Adrenal gland (tissue), 12 donors: ENCODE data around the gene LYPD1. TPM values are rescaled to one million over a fixed set of nuclear protein-coding genes. Genes with fewer than 3 reads are reported as not detected.

Experiments
- DNase-seq, 7 donors: peaks; one replicate each; pipeline ENCODE4 v3.0.0-alpha.2; 2019 to 2020
- H3K27ac ChIP-seq, 5 donors: fragments of 200-600 bp; sonication (generic) in 4 of 5; 1 replicate in 3 of 5; 2 replicates in 2 of 5; pipeline versions ENCODE4 v1.5.1 to v1.8.0; 2016 to 2020; ENCODE audit warnings: mild to moderate bottlenecking in 1 of 5
- H3K27me3 ChIP-seq: fragments of 200-600 bp; 2 replicates; pipeline ENCODE4 v1.8.0; 2021
- H3K36me3 ChIP-seq, 2 donors: fragments of 200-600 bp; replicated peaks in 1 of 2; 1 replicate in 1 of 2; 2 replicates in 1 of 2; pipeline versions ENCODE4 v1.5.1 to v1.8.0; 2018 to 2022
- H3K4me1 ChIP-seq, 2 donors: fragments of 200-600 bp; replicated peaks in 1 of 2; 1 replicate in 1 of 2; 2 replicates in 1 of 2; pipeline versions ENCODE4 v1.5.1 to v1.8.0; 2018 to 2021
- H3K4me3 ChIP-seq, 4 donors: fragments of 200-600 bp; sonication (generic) in 3 of 4; one replicate each; pipeline ENCODE4 v1.5.1; 2016 to 2018
- H3K9me3 ChIP-seq, 3 donors: fragments of 200-600 bp; sonication (generic) in 1 of 3; replicated peaks in 1 of 3; 1 replicate in 2 of 3; 2 replicates in 1 of 3; pipeline versions ENCODE4 v1.5.1 to v1.8.0; 2016 to 2021
- CTCF ChIP-seq, 6 experiments: fragments of 450-650 bp in 4 of 6; fragments of 200-600 bp in 2 of 6; sonication (generic) in 1 of 6; IDR thresholded peaks; 1 replicate in 5 of 6; 2 replicates in 1 of 6; pipeline versions ENCODE4 v1.5.1 to v1.8.0; 2016 to 2021; ENCODE audit warnings: antibody characterized with exemption in 6 of 6, mild to moderate bottlenecking in 2 of 6, moderate library complexity in 1 of 6
- POLR2A ChIP-seq, 2 donors: fragments of 450-650 bp; IDR thresholded peaks; one replicate each; pipeline ENCODE4 v1.6.1; 2017; ENCODE audit warnings: antibody characterized with exemption in 2 of 2, mild to moderate bottlenecking in 2 of 2, moderate library complexity in 1 of 2
- WGBS, 4 donors: extraction: QIAGEN DNeasy Blood & Tissue Kit in 2 of 4; methylation state at CpG; one replicate each; pipeline versions ENCODE4 v1.1.5 to v1.1.7; 2013 to 2017; 5-methylcytosine and 5-hydroxymethylcytosine counted together
- intact Hi-C, 2 donors: fragments of 100-400 bp; cut with DNase I; formaldehyde crosslinking; loops; one replicate each; pipeline versions ENCODE4 v1.14.1 to v1.15.0; 2022 to 2023
- polyA plus RNA-seq, 3 donors: library from polyadenylated mRNA; stranded (reverse); fragments of 200-250 nt in 2 of 3; fragments of 350-450 nt in 1 of 3; fragmentation: Illumina TruSeq in 1 of 3; extraction: RNeasy Lipid Tissue Mini Kit (QIAGEN cat#74804) in 1 of 3; gene quantifications; one replicate each; pipeline ENCODE4 v1.2.3, GENCODE V29; 2013 to 2014
- total RNA-seq, 9 donors: library from RNA; depleted of rRNA in 4 of 9; stranded (reverse); fragments of >200 nt in 4 of 9; fragments of 120-200 nt in 1 of 9; fragmentation: NEBNext Ultra II Directional in 1 of 9; extraction: Animal tissue kit (Norgen Biotek cat#: 25700) in 1 of 9; gene quantifications; one replicate each; pipeline versions ENCODE4 v1.1.0 to v1.2.4, GENCODE V29; 2013 to 2023
- donor health status: healthy with polysubstance abuse.
- donor health status: Bipolar disorder and iron deficiency.
- donor health status: DM: yes; HTN: yes; CAD: no.
- donor health status: DM: no; HTN: no; CAD: no.
- donor health status: DM: no; HTN: no; CAD: no.
- donor health status: DM: yes; HTN: yes; CAD: no.

The LYPD1 gene
- total and polyA plus RNA-seq, 12 donors = 0.22 to 6.9 (median 0.80) TPM; not detected in 2

GRCh38 chr2:132597831-132598230 is 72.2 kb downstream of the LYPD1 start:
- Histone ChIP-seq H3K27me3 (no peaks in the 10 kb centered on the region), H3K4me1 (no peaks in the 10 kb centered on the region), H3K27ac (no peak overlapping the region), H3K9me3 (no peaks in the 10 kb centered on the region), H3K4me3 (no peak overlapping the region), H3K36me3 (no peaks in the 10 kb centered on the region)
- no peak for TF ChIP-seq POLR2A (IDR thresholded peaks at IDR 0.05)
- TF ChIP-seq CTCF (IDR thresholded peaks at IDR 0.05) = no peak
- WGBS, 4 donors = 78 to 100% (median 94%) methylated on average over 1 of the region's 1 CpG; no CpG with 5 or more reads in 1 of the 4 donors
- intact Hi-C loops = no loop called here
- DNase-seq = no peak

GRCh38 chr2:132597166-132597565 is 72.8 kb downstream of the LYPD1 start:
- H3K4me1 ChIP-seq = no peaks in the 10 kb centered on the region
- H3K36me3 ChIP-seq = no peaks in the 10 kb centered on the region
- no peak overlapping the region for H3K4me3 ChIP-seq
- DNase-seq = no peak
- TF ChIP-seq CTCF (IDR thresholded peaks at IDR 0.05) (no peak), POLR2A (IDR thresholded peaks at IDR 0.05) (no peak)
- H3K27me3 ChIP-seq = no peaks in the 10 kb centered on the region
- no peak overlapping the region for H3K27ac ChIP-seq
- no peaks in the 10 kb centered on the region for H3K9me3 ChIP-seq
- intact Hi-C loops = no loop called here

- H3K27ac ChIP-seq = no peak overlapping the region
- no peaks in the 10 kb centered on the region for H3K36me3 ChIP-seq
- 81 to 89% (median 88%) methylated on average over 2 of the region's 2 CpGs for WGBS, 4 donors
- intact Hi-C loops = no loop called here
- H3K27me3 ChIP-seq = no peaks in the 10 kb centered on the region
- DNase-seq = no peak
- no peak for TF ChIP-seq POLR2A (IDR thresholded peaks at IDR 0.05)
- no peak for TF ChIP-seq CTCF (IDR thresholded peaks at IDR 0.05)
- H3K4me1 ChIP-seq = no peaks in the 10 kb centered on the region
- H3K4me3 ChIP-seq = no peak overlapping the region
- no peaks in the 10 kb centered on the region for H3K9me3 ChIP-seq
Measured at GRCh38 chr2:132595693-132596092, 74.3 kb downstream of the LYPD1 start.

- Histone ChIP-seq H3K27me3 (no peaks in the 10 kb centered on the region), H3K4me3 (no peak overlapping the region), H3K4me1 (no peaks in the 10 kb centered on the region), H3K27ac (no peak overlapping the region), H3K9me3 (no peaks in the 10 kb centered on the region), H3K36me3 (no peaks in the 10 kb centered on the region)
- no peak for DNase-seq
- TF ChIP-seq CTCF (IDR thresholded peaks at IDR 0.05) (no peak), POLR2A (IDR thresholded peaks at IDR 0.05) (no peak)
- intact Hi-C loops = no loop called here
- 71 to 85% (median 80%) methylated on average over 6 of the region's 6 CpGs for WGBS, 4 donors
Measured at GRCh38 chr2:132595186-132595585, 74.8 kb downstream of the LYPD1 start.
